CD4-positive, alpha-beta T cell treated with Interleukin-4 for 4 hours (primary cell): ENCODE measurements around the gene PRPF6.

ENCODE experiments used
- DNase-seq: peaks from one replicate; pipeline ENCODE4 v3.0.0-alpha.2; 2020

Gene PRPF6

DNA sequence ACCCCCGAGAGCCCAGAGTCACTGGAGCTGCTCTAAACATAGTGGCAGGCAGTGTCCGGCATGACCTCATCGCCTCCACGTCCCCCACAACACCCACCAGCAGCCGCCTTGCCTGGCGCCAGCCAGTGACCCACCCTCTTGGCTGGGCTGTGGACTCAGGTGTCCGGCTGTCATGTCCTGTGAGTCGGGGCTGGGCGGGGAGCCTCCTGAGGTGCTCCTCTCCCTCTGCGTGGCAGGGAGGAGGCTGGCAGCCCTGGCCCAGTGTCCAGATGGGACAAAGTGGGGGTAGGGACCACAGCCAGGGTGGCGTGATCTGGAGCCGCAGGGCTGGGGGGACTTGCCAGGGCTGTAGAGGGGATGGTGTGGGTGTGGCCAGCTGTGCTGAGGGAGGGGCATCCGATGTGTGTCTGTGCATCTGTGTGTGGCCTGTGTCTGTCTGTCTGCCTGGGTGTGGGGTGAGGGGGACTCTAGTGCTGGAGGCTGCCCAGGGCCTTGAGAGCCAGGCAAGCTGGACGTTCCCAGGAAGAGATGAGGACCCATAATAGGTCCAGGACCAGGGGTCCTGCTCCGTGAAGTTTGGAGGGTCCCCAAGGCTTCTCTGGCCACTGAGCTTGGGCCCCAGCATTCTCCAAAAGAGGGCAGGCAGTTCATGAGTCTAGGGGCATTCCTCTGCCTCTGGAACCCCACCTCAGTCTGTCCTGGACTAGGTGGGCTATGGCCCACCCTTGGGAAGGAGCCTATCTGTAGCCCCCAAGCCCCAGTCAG lies 70.8 kb downstream of the PRPF6 start:
- DNase-seq: no peak

GRCh38 chr20:64052326-64052722 lies 71.4 kb downstream of the PRPF6 start:
- DNase-seq: no peak

DNA sequence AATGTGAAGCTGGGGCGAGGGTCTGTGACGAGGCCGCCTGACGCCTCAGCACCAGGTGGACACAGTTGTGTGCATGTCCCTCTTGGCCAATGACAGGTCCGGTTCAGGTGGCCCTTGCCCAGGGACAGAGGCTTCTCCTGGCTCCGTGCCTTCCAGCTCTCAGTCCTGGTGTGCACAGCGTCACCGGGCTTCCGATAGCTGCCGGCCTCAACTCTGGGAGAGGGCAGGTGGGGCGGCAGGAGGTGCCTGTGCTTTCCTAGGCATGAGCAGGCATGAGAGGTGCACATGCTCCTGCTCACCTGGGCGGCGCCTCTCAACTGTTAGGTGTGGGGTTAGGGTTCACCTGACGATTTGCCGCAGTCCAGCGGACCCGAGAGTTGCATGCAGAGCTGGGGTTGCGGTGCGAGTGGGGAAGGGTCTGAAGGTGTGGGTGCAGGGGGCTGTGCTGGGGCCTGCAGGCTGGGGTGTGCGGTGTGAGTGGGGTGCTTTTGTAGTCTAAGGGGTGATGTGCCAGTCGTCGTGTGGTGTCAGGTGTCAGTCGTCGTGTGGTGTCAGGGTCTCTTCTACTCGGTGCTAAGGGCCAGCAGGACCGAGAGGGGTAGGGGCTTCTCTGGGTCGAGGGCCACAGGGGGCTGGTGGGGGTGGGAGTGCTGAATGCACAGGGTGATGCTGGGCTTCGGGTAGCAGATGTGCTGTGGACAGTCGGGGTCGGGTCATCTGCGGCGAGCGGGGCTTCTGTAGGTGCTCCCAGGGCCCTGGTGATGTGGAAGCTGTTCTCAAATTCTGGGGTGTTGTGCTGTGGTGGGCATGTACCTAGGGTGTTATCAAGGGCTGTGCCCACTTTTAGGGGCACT lies 72.3 kb downstream of the PRPF6 start:
- no peak for DNase-seq

DNA sequence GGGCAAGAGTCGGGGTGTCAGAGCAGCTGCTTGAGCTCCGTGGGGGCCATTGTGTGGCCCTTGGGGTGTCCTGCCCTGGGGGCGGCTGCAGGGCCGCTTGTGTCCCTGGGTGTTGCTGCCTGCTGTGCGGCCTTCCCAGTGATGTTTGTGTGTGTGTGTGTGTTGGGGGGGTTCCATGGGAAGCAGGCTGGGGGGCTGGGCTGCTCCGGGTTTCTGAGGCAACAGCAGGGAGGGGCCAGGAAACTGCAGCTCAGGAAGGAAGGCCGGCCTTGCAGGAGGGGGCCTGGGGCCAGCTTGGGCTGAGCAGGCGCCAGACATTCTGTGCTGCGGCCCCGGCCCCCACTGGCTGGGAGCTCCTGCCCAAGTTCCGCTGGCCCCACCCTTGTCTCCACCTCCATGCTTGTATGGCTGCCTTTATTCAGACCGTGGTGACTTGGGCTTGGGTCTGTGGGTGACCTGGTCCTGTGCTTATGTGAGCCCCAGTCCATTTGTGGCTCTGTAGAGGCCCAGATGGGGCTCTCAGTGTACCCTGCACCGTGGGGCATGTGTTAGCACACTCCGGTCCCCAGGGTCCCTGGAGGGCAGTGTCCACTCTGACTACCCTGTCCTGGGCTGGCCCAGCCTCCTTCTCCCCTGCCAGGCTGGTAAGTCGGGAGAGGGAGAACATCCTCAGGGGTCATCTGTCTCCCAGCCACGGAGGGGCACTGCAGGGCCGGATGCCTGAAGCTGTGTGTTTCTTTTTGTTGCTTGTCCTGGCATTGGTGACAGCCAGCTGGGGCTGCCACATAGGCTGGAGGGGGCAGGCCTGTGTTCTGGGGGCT lies 73.1 kb downstream of the PRPF6 start:
- DNase-seq: no peak

- DNase-seq: no peak
These were observed 74.5 kb downstream of the PRPF6 start for GRCh38 chr20:64055396-64055892.

- DNase-seq: no peak
These were observed 75.1 kb downstream of the PRPF6 start for GRCh38 chr20:64055893-64056638.

DNA sequence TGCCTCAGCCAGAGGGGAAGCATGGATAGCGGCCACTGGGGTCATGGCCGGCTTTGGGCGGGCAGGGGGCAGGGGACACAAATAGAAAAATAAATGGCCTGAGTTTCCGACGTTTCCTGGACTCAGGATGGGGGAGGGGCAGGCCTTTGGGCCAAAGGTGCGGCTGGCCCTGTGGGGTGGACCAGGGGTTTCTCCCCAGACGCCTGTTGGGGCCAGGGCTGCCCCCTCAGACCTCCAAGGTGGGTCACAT lies 75.6 kb downstream of the PRPF6 start:
- DNase-seq: no peak

DNA sequence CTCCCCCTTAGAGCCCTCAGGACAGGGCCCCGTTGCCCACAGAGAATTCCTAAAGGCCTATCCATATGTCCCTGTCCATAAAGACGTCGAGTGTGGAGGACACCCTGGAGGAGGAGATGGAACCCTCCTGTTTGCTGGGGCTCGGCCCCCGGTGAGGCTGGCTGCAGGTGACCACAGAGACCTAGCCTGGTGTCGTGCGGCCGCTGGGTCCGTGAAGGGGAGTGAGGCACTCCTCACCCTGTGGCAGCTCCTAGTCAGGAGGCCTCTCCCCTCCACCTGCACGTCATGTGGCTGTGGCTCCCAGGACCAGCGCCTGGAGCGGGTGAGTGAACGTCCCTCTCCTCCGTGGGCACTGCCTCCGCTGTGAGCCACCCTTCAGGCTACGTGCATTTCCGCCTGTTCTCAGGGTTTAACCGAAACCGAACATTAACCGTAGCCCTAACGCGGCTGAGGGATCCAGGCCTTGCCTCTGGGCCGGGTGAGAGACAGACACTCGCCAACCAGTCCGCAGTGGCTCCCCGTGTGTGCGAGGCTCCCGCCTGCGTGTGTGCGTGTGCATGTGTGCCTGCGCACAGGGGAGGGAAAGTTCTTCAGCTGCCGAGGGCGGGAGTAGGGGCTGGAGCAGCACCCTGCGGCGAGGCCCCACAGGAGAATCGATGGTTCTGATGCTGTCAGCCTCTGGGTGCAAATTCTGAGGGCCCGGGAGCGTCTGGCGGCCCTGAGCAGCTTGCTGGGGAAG lies 76.1 kb downstream of the PRPF6 start:
- DNase-seq: no peak

- DNase-seq: peak; percentile 65
These were observed 76.9 kb downstream of the PRPF6 start for GRCh38 chr20:64057628-64058498.

DNA sequence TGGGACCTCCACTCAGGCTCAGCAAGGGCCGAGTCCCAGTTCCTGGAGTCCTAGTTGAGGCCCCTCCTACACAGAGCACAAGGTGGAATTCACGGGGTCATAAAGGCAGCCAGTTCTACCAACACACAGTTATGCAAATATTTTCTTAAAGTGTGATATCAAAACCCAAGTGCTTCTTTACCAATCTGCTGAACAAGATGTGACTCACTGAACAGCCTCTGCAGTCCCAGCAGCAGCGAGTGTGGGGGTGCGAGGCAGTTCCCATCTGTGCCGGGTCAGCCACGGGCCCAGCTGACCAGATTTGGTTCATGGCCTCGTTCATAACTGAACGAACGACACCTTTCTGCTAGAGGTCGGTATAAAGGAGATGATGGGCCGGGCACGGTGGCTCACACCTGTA lies 77.6 kb downstream of the PRPF6 start:
- DNase-seq: no peak

GRCh38 chr20:64062276-64062595 lies 81.3 kb downstream of the PRPF6 start:
- DNase-seq: no peak

GRCh38 chr20:64062596-64063388 lies 81.9 kb downstream of the PRPF6 start, which contains the start of gene TCEA2:
TSS of gene TCEA2 (plus strand) at chr20:64063198. CDS start at chr20:64063313, 115 bp downstream.
- peak; percentile 93 for DNase-seq

DNA sequence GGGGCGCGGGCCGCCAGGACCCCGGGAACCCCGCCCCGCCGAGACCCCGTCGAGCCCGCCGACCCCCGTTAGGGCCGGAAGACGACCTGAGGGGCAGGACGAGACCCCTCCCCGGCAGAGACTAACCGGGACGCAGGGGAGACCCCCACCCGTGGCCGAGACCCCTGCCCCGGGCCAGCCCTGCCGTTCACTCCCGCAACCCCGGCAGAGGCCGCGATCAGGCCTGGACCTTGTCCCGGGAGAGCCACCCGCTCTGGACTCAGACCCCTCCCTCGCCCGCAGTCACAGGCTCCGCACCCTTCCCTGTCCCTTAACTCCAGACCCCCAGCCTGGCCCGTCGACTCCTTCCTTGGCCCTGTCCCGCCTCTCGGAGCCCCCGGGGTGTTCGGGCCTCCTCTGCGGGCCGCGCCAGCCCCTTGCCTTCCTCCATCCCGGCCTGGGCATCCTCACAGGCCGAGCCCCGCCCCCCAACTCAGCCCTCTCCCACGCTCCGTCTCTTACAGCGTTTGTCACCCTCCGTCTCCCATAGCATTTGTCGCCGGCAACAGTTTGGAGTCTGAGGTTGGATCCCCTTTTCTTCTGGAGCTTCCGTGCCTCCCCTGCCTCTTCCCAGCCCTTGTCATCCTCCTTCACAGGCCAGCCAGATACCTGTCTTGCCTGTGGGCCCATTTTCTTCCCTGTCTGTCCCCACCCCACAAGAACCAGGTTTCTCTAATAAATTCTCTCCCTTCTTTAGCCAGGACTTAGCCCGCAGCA lies 82.6 kb downstream of the PRPF6 start:
- no peak for DNase-seq

GRCh38 chr20:64064145-64064698 lies 83.3 kb downstream of the PRPF6 start:
- DNase-seq: no peak

- no peak for DNase-seq
These were observed 84.4 kb downstream of the PRPF6 start for GRCh38 chr20:64065062-64065973.

- DNase-seq: peak; percentile 73
These were observed 85.0 kb downstream of the PRPF6 start for GRCh38 chr20:64065974-64066343.

DNA sequence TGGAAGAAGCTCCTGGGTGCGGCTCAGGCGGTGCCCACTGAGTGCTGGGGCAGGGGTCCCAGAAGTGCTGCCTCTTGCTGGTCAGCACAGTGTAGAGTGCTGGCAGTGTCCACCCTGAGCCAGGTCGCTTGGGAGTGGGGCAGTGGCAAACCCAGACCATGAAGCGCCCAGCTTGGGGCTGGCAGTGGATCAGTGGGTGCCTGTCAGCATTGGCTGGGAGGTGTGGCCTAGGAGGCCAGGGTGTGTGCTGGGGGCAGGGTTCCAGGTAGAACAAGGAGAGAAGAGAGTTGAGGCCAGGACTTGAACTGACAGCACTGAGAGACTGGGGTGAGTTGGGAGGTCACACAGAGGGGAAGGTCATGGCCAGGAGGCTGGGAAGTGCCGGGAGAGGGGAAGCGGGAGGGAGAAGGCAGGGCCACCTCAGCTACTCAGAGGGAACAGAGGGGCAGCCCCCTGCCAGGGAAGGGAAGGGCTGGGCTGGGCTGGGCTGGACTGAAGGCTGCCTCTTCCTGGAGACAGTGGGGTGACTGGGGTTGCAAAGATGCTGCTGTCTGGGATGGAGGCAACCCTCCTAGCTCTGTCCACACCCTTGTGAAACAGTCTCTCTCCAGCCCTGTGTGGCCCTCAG lies 86.2 kb downstream of the PRPF6 start:
- DNase-seq: no peak
